ENCODE results near the gene AVEN.

DNA sequence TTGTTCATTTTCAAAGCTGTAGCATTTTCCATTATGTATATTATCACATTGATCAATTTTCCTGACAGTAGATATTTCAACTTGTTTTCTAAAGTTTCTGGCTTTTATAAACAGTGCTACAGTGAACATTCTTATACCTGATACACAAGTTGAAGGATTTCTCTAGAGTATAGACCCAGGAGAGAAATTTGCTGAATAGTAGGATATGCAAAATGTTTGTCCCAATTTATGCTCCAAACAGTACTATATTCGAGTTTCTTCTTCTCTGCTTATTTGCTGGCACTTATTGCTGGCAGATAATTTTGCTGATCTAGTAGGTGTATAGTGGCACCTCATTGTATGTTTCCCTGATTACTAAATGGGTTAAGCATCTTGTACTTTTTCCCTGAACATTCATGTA lies 187.9 kb downstream of the AVEN start:
- TF ChIP-seq TAF1 (IDR thresholded peaks at IDR 0.05; ENCODE audit: borderline replicate concordance, insufficient read depth, low read length) (no peak), POLR2AphosphoS5 (IDR thresholded peaks at IDR 0.05; ENCODE audit: low read depth, low read length) (no peak), SIN3A (IDR thresholded peaks at IDR 0.05; ENCODE audit: borderline replicate concordance, insufficient read depth, low read length) (no peak), FOXP2 (optimal IDR thresholded peaks at IDR 0.05; ENCODE audit: borderline replicate concordance, extremely low read depth, extremely low read length, insufficient read depth) (no peak)
- TF ChIP-seq, protein P1, sequence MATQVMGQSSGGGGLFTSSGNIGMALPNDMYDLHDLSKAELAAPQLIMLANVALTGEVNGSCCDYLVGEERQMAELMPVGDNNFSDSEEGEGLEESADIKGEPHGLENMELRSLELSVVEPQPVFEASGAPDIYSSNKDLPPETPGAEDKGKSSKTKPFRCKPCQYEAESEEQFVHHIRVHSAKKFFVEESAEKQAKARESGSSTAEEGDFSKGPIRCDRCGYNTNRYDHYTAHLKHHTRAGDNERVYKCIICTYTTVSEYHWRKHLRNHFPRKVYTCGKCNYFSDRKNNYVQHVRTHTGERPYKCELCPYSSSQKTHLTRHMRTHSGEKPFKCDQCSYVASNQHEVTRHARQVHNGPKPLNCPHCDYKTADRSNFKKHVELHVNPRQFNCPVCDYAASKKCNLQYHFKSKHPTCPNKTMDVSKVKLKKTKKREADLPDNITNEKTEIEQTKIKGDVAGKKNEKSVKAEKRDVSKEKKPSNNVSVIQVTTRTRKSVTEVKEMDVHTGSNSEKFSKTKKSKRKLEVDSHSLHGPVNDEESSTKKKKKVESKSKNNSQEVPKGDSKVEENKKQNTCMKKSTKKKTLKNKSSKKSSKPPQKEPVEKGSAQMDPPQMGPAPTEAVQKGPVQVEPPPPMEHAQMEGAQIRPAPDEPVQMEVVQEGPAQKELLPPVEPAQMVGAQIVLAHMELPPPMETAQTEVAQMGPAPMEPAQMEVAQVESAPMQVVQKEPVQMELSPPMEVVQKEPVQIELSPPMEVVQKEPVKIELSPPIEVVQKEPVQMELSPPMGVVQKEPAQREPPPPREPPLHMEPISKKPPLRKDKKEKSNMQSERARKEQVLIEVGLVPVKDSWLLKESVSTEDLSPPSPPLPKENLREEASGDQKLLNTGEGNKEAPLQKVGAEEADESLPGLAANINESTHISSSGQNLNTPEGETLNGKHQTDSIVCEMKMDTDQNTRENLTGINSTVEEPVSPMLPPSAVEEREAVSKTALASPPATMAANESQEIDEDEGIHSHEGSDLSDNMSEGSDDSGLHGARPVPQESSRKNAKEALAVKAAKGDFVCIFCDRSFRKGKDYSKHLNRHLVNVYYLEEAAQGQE (IDR thresholded peaks at IDR 0.05; ENCODE audit: insufficient read depth in 1 of 2, low read depth in 2 of 2, low read length in 2 of 2): no peak

Measured in PFSK-1 (cell line).